H1 (cell line): ENCODE data around the gene CCL25.

Source experiments
- ASH2L ChIP-seq: fragments of 200-600, 300-600 bp; sonication (generic); IDR thresholded peaks from one replicate; pipeline ENCODE4 v1.7.1; 2017; ENCODE audit warnings: low read length
- BRCA1 ChIP-seq: IDR thresholded peaks from 2 replicates; pipeline ENCODE4 v1.6.1; 2012; ENCODE audit warnings: low read depth, low read length, improper control_type of control experiment
- CTCF ChIP-seq, 3 experiments: IDR thresholded peaks; 1 replicate in 2 of 3; 2 replicates in 1 of 3; pipeline versions ENCODE4 v1.5.1 to v1.6.1; 2011; ENCODE audit warnings: low read length in 3 of 3, mild to moderate bottlenecking in 3 of 3, inconsistent platforms in 2 of 3, low read depth in 1 of 3, moderate library complexity in 1 of 3; ENCODE audit not compliant: insufficient read depth in 1 of 3; ENCODE audit errors: control extremely low read depth in 1 of 3
- SP1 ChIP-seq: IDR thresholded peaks from 2 replicates; pipeline ENCODE4 v1.6.1; 2011; ENCODE audit warnings: low read depth, low read length
- TAF7 ChIP-seq: optimal IDR thresholded peaks from 2 replicates; pipeline ENCODE3; 2011; ENCODE audit warnings: low read depth, mild to moderate bottlenecking, inconsistent platforms, low read length, moderate library complexity, borderline replicate concordance
- YY1 ChIP-seq: IDR thresholded peaks from 2 replicates; pipeline ENCODE4 v1.6.1; 2011; ENCODE audit warnings: low read depth, mild to moderate bottlenecking, low read length

DNA sequence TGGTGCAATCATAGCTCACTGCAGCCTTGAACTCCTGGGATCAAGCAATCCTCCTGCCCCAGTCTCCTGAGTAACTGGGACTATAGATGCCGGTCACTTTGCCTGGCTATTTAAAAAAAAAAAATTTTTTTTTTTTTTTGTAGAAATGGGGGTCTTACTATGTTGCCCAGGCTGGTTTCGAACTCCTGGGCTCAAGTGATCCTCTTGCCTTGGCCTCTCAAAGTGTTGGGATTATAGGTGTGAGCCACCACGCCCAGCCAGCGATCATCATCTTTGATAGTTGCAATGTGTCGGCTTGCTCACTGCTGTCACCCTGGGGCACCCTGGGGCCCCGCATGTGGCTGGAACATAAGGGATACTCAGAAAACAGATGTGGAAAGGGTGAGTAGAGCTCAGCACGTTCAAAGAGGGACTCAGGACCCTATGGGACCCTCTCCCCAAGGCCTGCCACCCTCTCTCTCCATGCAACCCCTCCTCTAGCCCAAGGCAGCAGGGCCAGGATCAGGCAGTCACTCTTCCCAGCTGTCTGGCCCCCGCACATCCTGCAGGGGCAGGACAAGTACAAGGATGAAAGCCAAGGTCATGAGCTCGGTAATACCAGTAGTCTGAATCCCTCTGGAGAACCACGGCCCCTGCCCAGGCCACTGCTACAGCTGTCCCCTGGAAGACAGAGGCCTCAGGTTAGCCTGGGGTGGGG is 6.5 kb upstream of the CCL25 start:
- TF ChIP-seq CTCF (IDR thresholded peaks at IDR 0.05; ENCODE audit: control extremely low read depth in 1 of 3, insufficient read depth in 1 of 3, low read depth in 1 of 3, low read length in 3 of 3), result no peak
- TF ChIP-seq ASH2L, result no peak
- TF ChIP-seq TAF7, result no peak
- TF ChIP-seq SP1, result no peak
- TF ChIP-seq YY1, result no peak
- TF ChIP-seq BRCA1, result no peak
